HUES48 (cell line): ENCODE measurements around the gene YAP1.
A peak's percentile ranks its signal among the peaks of the same experiment; 100 is the strongest.
"Not testable (repeated sequence)": the region's sequence is repeated elsewhere in the genome, so short reads cannot be mapped to it uniquely, and the experiment has no call there.

Source experiments
- H3K27ac ChIP-seq: one replicate; pipeline ENCODE4 v1.7.0; 2013; ENCODE audit warnings: low read depth, low read length, inconsistent platforms
- H3K27me3 ChIP-seq: 2 replicates; pipeline ENCODE4 v1.6.1; 2013; ENCODE audit warnings: mild to moderate bottlenecking, low read length; ENCODE audit not compliant: control insufficient read depth, insufficient read depth
- H3K36me3 ChIP-seq: 2 replicates; pipeline ENCODE4 v1.6.1; 2013; ENCODE audit warnings: low read length; ENCODE audit not compliant: control insufficient read depth, insufficient read depth
- H3K4me1 ChIP-seq: 2 replicates; pipeline ENCODE4 v1.6.1; 2013; ENCODE audit warnings: mild to moderate bottlenecking, low read length; ENCODE audit not compliant: control insufficient read depth, insufficient read depth
- H3K4me3 ChIP-seq: 2 replicates; pipeline ENCODE4 v1.5.1; 2013; ENCODE audit warnings: mild to moderate bottlenecking, low read depth, low read length
- H3K9ac ChIP-seq: 2 replicates; pipeline ENCODE4 v1.6.1; 2013; ENCODE audit warnings: mild to moderate bottlenecking, low read depth, low read length, moderate library complexity
- H3K9me3 ChIP-seq: 2 replicates; pipeline ENCODE4 v1.6.1; 2013; ENCODE audit warnings: low read length; ENCODE audit not compliant: control insufficient read depth, insufficient read depth

Gene YAP1

GRCh38 chr11:102199673-102200072, 89.4 kb downstream of the YAP1 start:
- H3K4me3 ChIP-seq = no peak overlapping the region
- no peaks in the 10 kb centered on the region for H3K27me3 ChIP-seq
- no peak overlapping the region for H3K9ac ChIP-seq
- peaks cover 77% of the 10 kb centered on the region for H3K4me1 ChIP-seq
- no peaks in the 10 kb centered on the region; the same call in 1 of the 2 replicates for H3K36me3 ChIP-seq
- H3K9me3 ChIP-seq = no peaks in the 10 kb centered on the region
- H3K27ac ChIP-seq = no peak overlapping the region

GRCh38 chr11:102200325-102200724, 90.1 kb downstream of the YAP1 start:
- H3K4me1 ChIP-seq = peaks cover 83% of the 10 kb centered on the region
- H3K9ac ChIP-seq, H3K9me3 ChIP-seq, H3K4me3 ChIP-seq, H3K36me3 ChIP-seq, H3K27ac ChIP-seq, H3K27me3 ChIP-seq: not testable (repeated sequence)

GRCh38 chr11:102201776-102202175, 91.5 kb downstream of the YAP1 start:
- H3K36me3 ChIP-seq = peaks cover 10% of the 10 kb centered on the region; the same call in 1 of the 2 replicates
- H3K9ac ChIP-seq = no peak overlapping the region
- H3K4me3 ChIP-seq = no peak overlapping the region
- peaks cover 83% of the 10 kb centered on the region for H3K4me1 ChIP-seq
- no peaks in the 10 kb centered on the region for H3K27me3 ChIP-seq
- H3K27ac ChIP-seq = no peak overlapping the region
- H3K9me3 ChIP-seq = no peaks in the 10 kb centered on the region

GRCh38 chr11:102202972-102203371, 92.7 kb downstream of the YAP1 start:
- Histone ChIP-seq H3K9me3 (no peaks in the 10 kb centered on the region), H3K36me3 (peaks cover 14% of the 10 kb centered on the region; the same call in 1 of the 2 replicates), H3K9ac (no peak overlapping the region), H3K4me1 (peaks cover 83% of the 10 kb centered on the region), H3K27ac (peak overlapping the region; percentile 19), H3K4me3 (no peak overlapping the region), H3K27me3 (no peaks in the 10 kb centered on the region)

GRCh38 chr11:102204174-102204573, 93.9 kb downstream of the YAP1 start:
- Histone ChIP-seq H3K4me1 (peaks cover 83% of the 10 kb centered on the region), H3K9ac (no peak overlapping the region), H3K27ac (peak overlapping the region; percentile 44), H3K4me3 (no peak overlapping the region), H3K27me3 (no peaks in the 10 kb centered on the region), H3K9me3 (no peaks in the 10 kb centered on the region), H3K36me3 (peaks cover 14% of the 10 kb centered on the region; the same call in 1 of the 2 replicates)

GRCh38 chr11:102205805-102206204, 95.6 kb downstream of the YAP1 start:
- no peak overlapping the region for H3K9ac ChIP-seq
- no peak overlapping the region for H3K4me3 ChIP-seq
- no peaks in the 10 kb centered on the region for H3K27me3 ChIP-seq
- peaks cover 25% of the 10 kb centered on the region for H3K36me3 ChIP-seq
- H3K4me1 ChIP-seq = peaks cover 85% of the 10 kb centered on the region
- no peaks in the 10 kb centered on the region for H3K9me3 ChIP-seq
- H3K27ac ChIP-seq = no peak overlapping the region

- Histone ChIP-seq H3K27me3 (no peaks in the 10 kb centered on the region), H3K36me3 (peaks cover 42% of the 10 kb centered on the region), H3K9ac (no peak overlapping the region), H3K9me3 (no peaks in the 10 kb centered on the region), H3K4me3 (peak overlapping the region; percentile 21), H3K27ac (peak overlapping the region; percentile 87), H3K4me1 (peaks cover 57% of the 10 kb centered on the region)
Measured at GRCh38 chr11:102208835-102209234, 98.6 kb downstream of the YAP1 start.

GRCh38 chr11:102214623-102215022, 104.4 kb downstream of the YAP1 start:
- peaks cover 52% of the 10 kb centered on the region for H3K36me3 ChIP-seq
- H3K4me3 ChIP-seq = no peak overlapping the region

GRCh38 chr11:102216433-102217075, 106.3 kb downstream of the YAP1 start:
- H3K27me3 ChIP-seq = no peaks in the 10 kb centered on the region
- H3K36me3 ChIP-seq = peaks cover 39% of the 10 kb centered on the region
- no peak overlapping the region for H3K4me3 ChIP-seq
- no peaks in the 10 kb centered on the region for H3K9me3 ChIP-seq
- H3K9ac ChIP-seq = no peak overlapping the region
- no peaks in the 10 kb centered on the region for H3K4me1 ChIP-seq
- no peak overlapping the region for H3K27ac ChIP-seq

More at GRCh38 chr11:102214623-102215022, 104.4 kb downstream of the YAP1 start:
- Histone ChIP-seq H3K9ac (no peak overlapping the region), H3K27me3 (no peaks in the 10 kb centered on the region), H3K9me3 (no peaks in the 10 kb centered on the region), H3K27ac (no peak overlapping the region), H3K4me1 (peaks cover 8% of the 10 kb centered on the region)

GRCh38 chr11:102220728-102221467, 110.7 kb downstream of the YAP1 start:
- peaks cover 37% of the 10 kb centered on the region for H3K36me3 ChIP-seq
- H3K27me3 ChIP-seq = no peaks in the 10 kb centered on the region
- H3K4me3 ChIP-seq = no peak overlapping the region
- no peak overlapping the region for H3K27ac ChIP-seq
- no peaks in the 10 kb centered on the region for H3K4me1 ChIP-seq
- no peak overlapping the region for H3K9ac ChIP-seq
- H3K9me3 ChIP-seq = no peaks in the 10 kb centered on the region

GRCh38 chr11:102223859-102224258, 113.6 kb downstream of the YAP1 start:
- Histone ChIP-seq H3K9ac (no peak overlapping the region), H3K27ac (no peak overlapping the region), H3K4me3 (no peak overlapping the region), H3K36me3 (peaks cover 45% of the 10 kb centered on the region), H3K27me3 (no peaks in the 10 kb centered on the region), H3K9me3 (no peaks in the 10 kb centered on the region), H3K4me1 (peaks cover 8% of the 10 kb centered on the region)
